Measurements from ENCODE around the gene TBC1D9.

TBC1D9 gene

GRCh38 chr4:140695483-140695882 is 60.7 kb downstream of the TBC1D9 start:
- no peak for DNase-seq (ENCODE audit: low spot score)

GRCh38 chr4:140693562-140693961 is 62.6 kb downstream of the TBC1D9 start:
- DNase-seq (ENCODE audit: low spot score) = no peak

- no peak for DNase-seq (ENCODE audit: low spot score)
Observed at GRCh38 chr4:140691369-140691768, 64.8 kb downstream of the TBC1D9 start.

- no peak for DNase-seq (ENCODE audit: low spot score)
Observed at GRCh38 chr4:140690093-140690492, 66.1 kb downstream of the TBC1D9 start.

- DNase-seq (ENCODE audit: low spot score) = no peak
Observed at GRCh38 chr4:140689623-140690022, 66.6 kb downstream of the TBC1D9 start.

- DNase-seq (ENCODE audit: low spot score) = no peak
Observed at GRCh38 chr4:140688711-140689598, 67.2 kb downstream of the TBC1D9 start.

- DNase-seq (ENCODE audit: low spot score) = no peak
Observed at GRCh38 chr4:140686796-140687195, 69.4 kb downstream of the TBC1D9 start.

- no peak for DNase-seq (ENCODE audit: low spot score)
Observed at GRCh38 chr4:140684314-140684713, 71.9 kb downstream of the TBC1D9 start.

GRCh38 chr4:140681201-140681600 is 75.0 kb downstream of the TBC1D9 start:
- DNase-seq (ENCODE audit: low spot score) = no peak

- DNase-seq (ENCODE audit: low spot score) = no peak
Observed at GRCh38 chr4:140680686-140681085, 75.5 kb downstream of the TBC1D9 start.

- no peak for DNase-seq (ENCODE audit: low spot score)
Observed at GRCh38 chr4:140679576-140679975, 76.6 kb downstream of the TBC1D9 start.

GRCh38 chr4:140675599-140676231 is 80.5 kb downstream of the TBC1D9 start:
- no peak for DNase-seq (ENCODE audit: low spot score)

GRCh38 chr4:140673729-140674128 is 82.5 kb downstream of the TBC1D9 start:
- no peak for DNase-seq (ENCODE audit: low spot score)

- no peak for DNase-seq (ENCODE audit: low spot score)
Observed at GRCh38 chr4:140672416-140672815, 83.8 kb downstream of the TBC1D9 start.

GRCh38 chr4:140668111-140668510 is 88.1 kb downstream of the TBC1D9 start:
- no peak for DNase-seq (ENCODE audit: low spot score)

GRCh38 chr4:140666889-140667614 is 89.1 kb downstream of the TBC1D9 start:
- no peak for DNase-seq (ENCODE audit: low spot score)

GRCh38 chr4:140662082-140662869 is 93.9 kb downstream of the TBC1D9 start:
- no peak for DNase-seq (ENCODE audit: low spot score)

- DNase-seq (ENCODE audit: low spot score) = no peak
Observed at GRCh38 chr4:140661550-140661949, 94.6 kb downstream of the TBC1D9 start.

GRCh38 chr4:140659943-140660700 is 96.1 kb downstream of the TBC1D9 start:
- no peak for DNase-seq (ENCODE audit: low spot score)

GRCh38 chr4:140654495-140654814 is 101.7 kb downstream of the TBC1D9 start:
- no peak for DNase-seq (ENCODE audit: low spot score)

Measured in SK-N-DZ (cell line).